ENCODE data around the gene KLHL25. TPM values are rescaled to one million over a fixed set of nuclear protein-coding genes. Genes with fewer than 3 reads are reported as not detected.

Gene KLHL25
- total and polyA plus RNA-seq, 2 experiments from 2014 or later = 3.7 to 10.0 TPM

GRCh38 chr15:85722374-85723152, 72.2 kb downstream of the KLHL25 start:
- Histone ChIP-seq H3K9me3 (ENCODE audit: low read depth) (no peaks in the 10 kb centered on the region), H3K4me2 (no peak overlapping the region), H3K36me3 (replicated peaks; ENCODE audit: insufficient read depth, low read depth) (peaks cover 9% of the 10 kb centered on the region), H3K9me2 (replicated peaks; ENCODE audit: insufficient read depth) (no peaks in the 10 kb centered on the region), H3K79me2 (no peaks in the 10 kb centered on the region), H3K27ac (peak overlapping the region; percentile 14), H3K27me3 (no peaks in the 10 kb centered on the region), H2AFZ (no peak overlapping the region), H3K4me1 (ENCODE audit: insufficient read depth) (peaks cover 12% of the 10 kb centered on the region), H4K20me1 (ENCODE audit: insufficient read depth, poor library complexity, severe bottlenecking) (no peaks in the 10 kb centered on the region), H3K4me3 (no peak overlapping the region)
- WGBS (ENCODE audit: low lambda C conversion rate, missing lambda C conversion rate) = 86% methylated on average over 1 of the region's 1 CpG
- TF ChIP-seq EZH2 (IDR thresholded peaks at IDR 0.05; ENCODE audit: borderline replicate concordance) = no peak
- no peak for TF ChIP-seq EZH2phosphoT487 (IDR thresholded peaks at IDR 0.05; ENCODE audit: low read depth, severe bottlenecking, unreplicated experiment)
- TF ChIP-seq CTCF (IDR thresholded peaks at IDR 0.05; ENCODE audit: poor library complexity) = no peak
- DNase-seq (ENCODE audit: low spot score) = no peak

GRCh38 chr15:85718981-85719380, 75.7 kb downstream of the KLHL25 start:
- H3K9me3 ChIP-seq (ENCODE audit: low read depth) = no peaks in the 10 kb centered on the region
- H3K36me3 ChIP-seq (replicated peaks; ENCODE audit: insufficient read depth, low read depth) = peaks cover 9% of the 10 kb centered on the region
- H3K4me3 ChIP-seq = no peak overlapping the region
- H3K4me2 ChIP-seq = no peak overlapping the region
- no peak overlapping the region for H3K27ac ChIP-seq
- no peaks in the 10 kb centered on the region for H4K20me1 ChIP-seq (ENCODE audit: insufficient read depth, poor library complexity, severe bottlenecking)
- no peak for TF ChIP-seq CTCF (IDR thresholded peaks at IDR 0.05; ENCODE audit: poor library complexity)
- TF ChIP-seq EZH2 (IDR thresholded peaks at IDR 0.05; ENCODE audit: borderline replicate concordance) = no peak
- no peak for TF ChIP-seq EZH2phosphoT487 (IDR thresholded peaks at IDR 0.05; ENCODE audit: low read depth, severe bottlenecking, unreplicated experiment)
- no peaks in the 10 kb centered on the region for H3K27me3 ChIP-seq
- WGBS (ENCODE audit: low lambda C conversion rate, missing lambda C conversion rate) = 98% methylated on average over 4 of the region's 4 CpGs
- no peak overlapping the region for H2AFZ ChIP-seq
- no peaks in the 10 kb centered on the region for H3K9me2 ChIP-seq (replicated peaks; ENCODE audit: insufficient read depth)
- no peak for DNase-seq (ENCODE audit: low spot score)
- no peaks in the 10 kb centered on the region for H3K4me1 ChIP-seq (ENCODE audit: insufficient read depth)
- no peaks in the 10 kb centered on the region for H3K79me2 ChIP-seq

GRCh38 chr15:85718271-85718971, 76.3 kb downstream of the KLHL25 start:
- no peak for TF ChIP-seq EZH2phosphoT487 (IDR thresholded peaks at IDR 0.05; ENCODE audit: low read depth, severe bottlenecking, unreplicated experiment)
- TF ChIP-seq EZH2 (IDR thresholded peaks at IDR 0.05; ENCODE audit: borderline replicate concordance) = no peak
- no peak for TF ChIP-seq CTCF (IDR thresholded peaks at IDR 0.05; ENCODE audit: poor library complexity)
- peaks cover 8% of the 10 kb centered on the region for H3K36me3 ChIP-seq (replicated peaks; ENCODE audit: insufficient read depth, low read depth)

More at GRCh38 chr15:85718271-85718971, 76.3 kb downstream of the KLHL25 start:
- Histone ChIP-seq H4K20me1 (ENCODE audit: insufficient read depth, poor library complexity, severe bottlenecking) (no peaks in the 10 kb centered on the region), H3K4me2 (no peak overlapping the region), H3K9me3 (ENCODE audit: low read depth) (no peaks in the 10 kb centered on the region), H3K27me3 (no peaks in the 10 kb centered on the region), H3K27ac (no peak overlapping the region), H3K9me2 (replicated peaks; ENCODE audit: insufficient read depth) (no peaks in the 10 kb centered on the region), H3K4me3 (no peak overlapping the region), H3K79me2 (no peaks in the 10 kb centered on the region), H3K4me1 (ENCODE audit: insufficient read depth) (no peaks in the 10 kb centered on the region), H2AFZ (no peak overlapping the region)
- no peak for DNase-seq (ENCODE audit: low spot score)
- WGBS (ENCODE audit: low lambda C conversion rate, missing lambda C conversion rate) = 89% methylated on average over 12 of the region's 12 CpGs

All from hepatocyte (in vitro differentiated cells).